Chondrocyte (in vitro differentiated cells): ENCODE data around the gene COQ8A. TPM values are rescaled to one million over a fixed set of nuclear protein-coding genes. Genes with fewer than 3 reads are reported as not detected.

ENCODE experiments used
- DNase-seq: peaks from one replicate; pipeline ENCODE4 v3.0.0; 2021; ENCODE audit warnings: mixed read lengths, low spot score
- H3K27ac Mint-ChIP-seq: one replicate; pipeline ENCODE4 v1.8.0; 2021; ENCODE audit warnings: mild to moderate bottlenecking, moderate library complexity, mixed read lengths; ENCODE audit not compliant: unreplicated experiment
- H3K27me3 Mint-ChIP-seq: 2 replicates; pipeline ENCODE4 v1.8.0; 2021; ENCODE audit warnings: low read depth, mixed read lengths
- H3K36me3 Mint-ChIP-seq: 2 replicates; pipeline ENCODE4 v1.8.0; 2021; ENCODE audit warnings: low read depth, mixed read lengths
- H3K4me1 Mint-ChIP-seq: 2 replicates; pipeline ENCODE4 v1.8.0; 2021; ENCODE audit warnings: low read depth, mild to moderate bottlenecking, mixed read lengths
- H3K4me3 Mint-ChIP-seq: one replicate; pipeline ENCODE4 v1.8.0; 2021; ENCODE audit warnings: mild to moderate bottlenecking, moderate library complexity, mixed read lengths; ENCODE audit not compliant: unreplicated experiment
- H3K9me3 Mint-ChIP-seq: 2 replicates; pipeline ENCODE4 v1.8.0; 2021; ENCODE audit warnings: low read depth, mixed read lengths
- total RNA-seq: library from RNA; stranded (reverse); gene quantifications from 3 replicates; pipeline ENCODE4 v1.2.1, GENCODE V29; 2021
- TF ChIP-seq, protein P1 (sequence below): fragments of 200-600 bp; sonication (generic); IDR thresholded peaks from 2 replicates; pipeline ENCODE4 v1.5.0; 2021; ENCODE audit warnings: antibody characterized with exemption, mild to moderate bottlenecking, moderate library complexity

The COQ8A gene
- total RNA-seq, 1 donor from 2014 or later = 7.4 TPM

DNA sequence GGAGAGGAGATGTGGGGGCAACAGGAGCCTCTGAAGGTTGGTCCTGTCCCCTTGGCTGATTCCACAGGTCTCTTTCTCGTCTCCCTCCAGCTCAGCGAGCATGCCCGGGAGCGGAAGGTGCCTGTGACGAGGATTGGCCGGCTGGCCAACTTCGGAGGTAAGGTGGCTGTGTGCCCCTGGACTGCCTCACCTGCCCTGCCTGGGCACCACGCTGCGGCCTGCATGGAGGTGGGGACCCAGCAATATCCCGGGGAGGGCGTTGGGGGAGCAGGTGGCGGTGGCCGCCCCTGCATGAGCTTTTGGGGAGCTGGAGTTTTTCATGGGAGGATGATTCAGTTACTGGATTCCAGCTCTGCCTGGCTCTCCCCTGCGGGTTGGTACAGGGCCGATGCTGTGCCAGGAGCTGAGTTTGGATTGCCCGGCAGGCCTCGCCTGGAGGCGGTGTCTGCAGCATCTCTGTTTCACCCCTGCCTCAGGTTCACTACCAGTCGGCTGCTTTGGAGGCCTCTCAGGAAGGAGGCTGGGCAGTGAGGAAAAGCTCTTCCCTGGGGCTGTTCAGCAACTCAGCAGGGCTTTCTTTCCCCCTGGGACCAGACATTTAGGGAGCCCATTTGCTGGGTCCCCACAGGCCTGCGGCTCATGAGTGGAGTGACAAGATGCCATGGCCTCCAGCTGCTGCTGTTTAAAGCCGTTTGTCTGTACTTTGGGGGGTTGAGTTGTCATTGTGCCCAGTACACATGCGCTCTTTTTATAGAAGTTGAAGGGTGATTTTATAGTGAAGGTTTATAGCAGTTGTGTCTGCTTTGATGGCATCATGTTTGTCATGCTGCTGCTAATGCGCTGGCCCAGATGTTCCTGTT is 25.7 kb downstream of the COQ8A start:
- Mint-ChIP-seq H3K27me3 (no peaks in the 10 kb centered on the region), H3K4me3 (no peak overlapping the region), H3K9me3 (no peaks in the 10 kb centered on the region), H3K27ac (no peak overlapping the region), H3K4me1 (no peaks in the 10 kb centered on the region), H3K36me3 (peaks cover 2% of the 10 kb centered on the region)
- no peak for DNase-seq
- TF ChIP-seq, protein P1, sequence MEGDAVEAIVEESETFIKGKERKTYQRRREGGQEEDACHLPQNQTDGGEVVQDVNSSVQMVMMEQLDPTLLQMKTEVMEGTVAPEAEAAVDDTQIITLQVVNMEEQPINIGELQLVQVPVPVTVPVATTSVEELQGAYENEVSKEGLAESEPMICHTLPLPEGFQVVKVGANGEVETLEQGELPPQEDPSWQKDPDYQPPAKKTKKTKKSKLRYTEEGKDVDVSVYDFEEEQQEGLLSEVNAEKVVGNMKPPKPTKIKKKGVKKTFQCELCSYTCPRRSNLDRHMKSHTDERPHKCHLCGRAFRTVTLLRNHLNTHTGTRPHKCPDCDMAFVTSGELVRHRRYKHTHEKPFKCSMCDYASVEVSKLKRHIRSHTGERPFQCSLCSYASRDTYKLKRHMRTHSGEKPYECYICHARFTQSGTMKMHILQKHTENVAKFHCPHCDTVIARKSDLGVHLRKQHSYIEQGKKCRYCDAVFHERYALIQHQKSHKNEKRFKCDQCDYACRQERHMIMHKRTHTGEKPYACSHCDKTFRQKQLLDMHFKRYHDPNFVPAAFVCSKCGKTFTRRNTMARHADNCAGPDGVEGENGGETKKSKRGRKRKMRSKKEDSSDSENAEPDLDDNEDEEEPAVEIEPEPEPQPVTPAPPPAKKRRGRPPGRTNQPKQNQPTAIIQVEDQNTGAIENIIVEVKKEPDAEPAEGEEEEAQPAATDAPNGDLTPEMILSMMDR = no peak

GRCh38 chr1:226966683-226967082 is 26.6 kb downstream of the COQ8A start:
- no peak for DNase-seq
- no peak overlapping the region for H3K27ac Mint-ChIP-seq
- H3K4me1 Mint-ChIP-seq = no peaks in the 10 kb centered on the region
- TF ChIP-seq, protein P1 = no peak
- H3K9me3 Mint-ChIP-seq = peaks cover 3% of the 10 kb centered on the region
- no peaks in the 10 kb centered on the region for H3K27me3 Mint-ChIP-seq
- no peak overlapping the region for H3K4me3 Mint-ChIP-seq
- peaks cover 5% of the 10 kb centered on the region for H3K36me3 Mint-ChIP-seq

- Mint-ChIP-seq H3K27me3 (no peaks in the 10 kb centered on the region), H3K4me1 (no peaks in the 10 kb centered on the region), H3K36me3 (peaks cover 10% of the 10 kb centered on the region), H3K27ac (no peak overlapping the region), H3K9me3 (peaks cover 9% of the 10 kb centered on the region), H3K4me3 (no peak overlapping the region)
- TF ChIP-seq, protein P1 = no peak
- no peak for DNase-seq
Measured at GRCh38 chr1:226967665-226968064, 27.6 kb downstream of the COQ8A start.

- Mint-ChIP-seq H3K27ac (no peak overlapping the region), H3K36me3 (peaks cover 10% of the 10 kb centered on the region), H3K9me3 (peaks cover 9% of the 10 kb centered on the region), H3K4me1 (peaks cover 16% of the 10 kb centered on the region), H3K27me3 (no peaks in the 10 kb centered on the region), H3K4me3 (no peak overlapping the region)
- no peak for DNase-seq
- TF ChIP-seq, protein P1 = no peak
Measured at GRCh38 chr1:226971765-226972164, 31.7 kb downstream of the COQ8A start.

GRCh38 chr1:226972931-226973330 is 32.8 kb downstream of the COQ8A start:
- peaks cover 10% of the 10 kb centered on the region for H3K36me3 Mint-ChIP-seq
- DNase-seq = no peak
- H3K4me3 Mint-ChIP-seq = no peak overlapping the region
- no peaks in the 10 kb centered on the region for H3K27me3 Mint-ChIP-seq
- peaks cover 9% of the 10 kb centered on the region for H3K9me3 Mint-ChIP-seq
- H3K27ac Mint-ChIP-seq = no peak overlapping the region
- H3K4me1 Mint-ChIP-seq = peaks cover 16% of the 10 kb centered on the region
- TF ChIP-seq, protein P1 = no peak
